ENCODE results near the gene BPGM.
"Not testable (repeated sequence)": the region's sequence is repeated elsewhere in the genome, so short reads cannot be mapped to it uniquely, and the experiment has no call there.

The BPGM gene

GRCh38 chr7:134660961-134661376 is 14.3 kb downstream of the BPGM start:
- H3K27me3 ChIP-seq (ENCODE audit: insufficient read depth, low read length): no peaks in the 10 kb centered on the region

GRCh38 chr7:134662166-134662870 is 15.7 kb downstream of the BPGM start:
- Histone ChIP-seq H3K9me3 (ENCODE audit: low read length) (peaks cover 2% of the 10 kb centered on the region), H3K4me1 (ENCODE audit: insufficient read depth, low read length) (no peaks in the 10 kb centered on the region), H3K36me3 (ENCODE audit: insufficient read depth, low read length) (peaks cover 6% of the 10 kb centered on the region), H3K27me3 (ENCODE audit: insufficient read depth, low read length) (no peaks in the 10 kb centered on the region), H3K4me3 (ENCODE audit: low read length) (no peak overlapping the region), H2AFZ (ENCODE audit: low read depth, low read length) (no peak overlapping the region)

More at GRCh38 chr7:134660961-134661376, 14.3 kb downstream of the BPGM start:
- Histone ChIP-seq H3K9me3 (ENCODE audit: low read length) (peaks cover 2% of the 10 kb centered on the region), H3K36me3 (ENCODE audit: insufficient read depth, low read length) (peaks cover 6% of the 10 kb centered on the region), H3K4me1 (ENCODE audit: insufficient read depth, low read length) (no peaks in the 10 kb centered on the region), H3K4me3 (ENCODE audit: low read length) (no peak overlapping the region), H2AFZ (ENCODE audit: low read depth, low read length) (no peak overlapping the region)

DNA sequence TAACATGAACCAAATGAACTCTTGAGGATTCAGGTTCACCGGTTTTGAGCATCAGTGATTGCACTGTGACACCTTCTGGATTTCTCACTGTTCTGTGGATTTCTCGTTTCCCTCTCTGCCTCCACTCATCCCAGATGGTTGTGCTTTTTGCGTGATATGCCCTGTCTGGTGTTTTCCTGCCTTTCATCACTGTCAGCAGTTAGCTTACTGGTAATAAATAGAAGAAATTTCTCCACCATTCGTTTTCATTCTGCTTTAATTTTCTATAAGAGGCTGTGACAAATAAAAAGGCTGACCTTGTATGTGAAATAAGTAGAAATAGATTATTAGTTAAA is 16.2 kb downstream of the BPGM start:
- Histone ChIP-seq H3K4me1 (ENCODE audit: insufficient read depth, low read length) (no peaks in the 10 kb centered on the region), H3K9me3 (ENCODE audit: low read length) (peaks cover 2% of the 10 kb centered on the region), H2AFZ (ENCODE audit: low read depth, low read length) (no peak overlapping the region), H3K36me3 (ENCODE audit: insufficient read depth, low read length) (peaks cover 6% of the 10 kb centered on the region), H3K4me3 (ENCODE audit: low read length) (no peak overlapping the region), H3K27me3 (ENCODE audit: insufficient read depth, low read length) (no peaks in the 10 kb centered on the region)

DNA sequence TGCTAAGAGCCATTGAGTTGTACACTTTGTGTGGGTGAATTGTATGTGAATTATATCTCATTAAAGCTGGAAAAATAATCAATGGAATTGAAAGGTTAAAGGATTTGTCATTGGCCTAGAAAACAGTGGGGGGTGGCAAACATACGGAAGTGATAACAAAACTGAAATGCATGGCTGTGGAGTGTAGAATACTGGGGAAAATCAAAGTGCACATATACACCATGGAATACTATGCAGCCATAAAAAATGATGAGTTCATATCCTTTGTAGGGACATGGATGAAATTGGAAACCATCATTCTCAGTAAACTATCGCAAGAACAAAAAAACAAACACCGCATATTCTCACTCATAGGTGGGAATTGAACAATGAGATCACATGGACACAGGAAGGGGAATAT is 18.4 kb downstream of the BPGM start:
- H2AFZ ChIP-seq (ENCODE audit: low read depth, low read length); H3K9me3 ChIP-seq (ENCODE audit: low read length); H3K36me3 ChIP-seq (ENCODE audit: insufficient read depth, low read length); H3K27me3 ChIP-seq (ENCODE audit: insufficient read depth, low read length); H3K4me3 ChIP-seq (ENCODE audit: low read length); H3K4me1 ChIP-seq (ENCODE audit: insufficient read depth, low read length): not testable (repeated sequence)

- Histone ChIP-seq H3K9me3 (ENCODE audit: low read length) (no peaks in the 10 kb centered on the region), H3K4me1 (ENCODE audit: insufficient read depth, low read length) (peaks cover 2% of the 10 kb centered on the region), H3K36me3 (ENCODE audit: insufficient read depth, low read length) (no peaks in the 10 kb centered on the region), H3K4me3 (ENCODE audit: low read length) (no peak overlapping the region), H3K27me3 (ENCODE audit: insufficient read depth, low read length) (no peaks in the 10 kb centered on the region), H2AFZ (ENCODE audit: low read depth, low read length) (no peak overlapping the region)
Observed at GRCh38 chr7:134667899-134668298, 21.2 kb downstream of the BPGM start.

DNA sequence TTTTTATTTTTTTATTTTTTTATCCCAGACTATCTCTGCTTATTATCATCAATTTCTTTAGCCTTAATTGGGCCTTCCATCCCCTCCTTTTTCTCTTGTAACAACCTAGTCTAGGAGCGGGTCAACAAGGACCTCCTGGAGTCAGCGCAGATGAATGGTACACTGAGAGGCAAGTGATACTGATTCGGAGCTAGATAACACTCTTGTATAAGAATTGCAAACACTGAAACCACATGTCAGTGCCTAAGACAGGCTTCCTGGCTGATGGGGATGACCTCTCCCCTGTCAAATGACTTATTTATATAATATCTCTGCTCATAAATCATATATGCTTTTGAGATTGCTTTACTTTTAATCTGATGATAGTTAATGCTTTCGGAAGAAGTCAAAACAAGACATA is 22.7 kb downstream of the BPGM start:
- no peak overlapping the region for H3K4me3 ChIP-seq (ENCODE audit: low read length)
- no peaks in the 10 kb centered on the region for H3K27me3 ChIP-seq (ENCODE audit: insufficient read depth, low read length)
- no peak overlapping the region for H2AFZ ChIP-seq (ENCODE audit: low read depth, low read length)
- no peaks in the 10 kb centered on the region for H3K36me3 ChIP-seq (ENCODE audit: insufficient read depth, low read length)
- peaks cover 2% of the 10 kb centered on the region for H3K4me1 ChIP-seq (ENCODE audit: insufficient read depth, low read length)
- H3K9me3 ChIP-seq (ENCODE audit: low read length): peaks cover 2% of the 10 kb centered on the region

- no peak overlapping the region for H3K4me3 ChIP-seq (ENCODE audit: low read length)
Observed at GRCh38 chr7:134669845-134670373, 23.3 kb downstream of the BPGM start.

DNA sequence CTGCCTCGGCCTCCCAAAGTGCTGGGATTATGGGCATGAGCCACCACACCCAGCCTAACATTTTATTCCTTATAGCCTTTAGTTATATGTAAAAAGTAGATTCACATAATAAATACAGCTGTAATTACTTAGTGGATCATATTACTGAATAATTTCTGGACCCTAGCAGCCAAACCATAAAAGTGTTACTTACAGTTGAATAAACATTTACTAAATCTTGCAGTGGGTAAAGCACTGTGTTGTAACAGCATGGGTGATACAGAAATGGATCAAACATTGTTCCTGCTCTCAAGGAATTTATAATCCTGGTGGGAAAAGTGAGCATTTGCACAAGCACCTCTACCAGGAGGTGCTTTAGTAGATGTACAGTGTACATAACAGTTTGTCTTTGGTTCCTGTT is 25.0 kb downstream of the BPGM start:
- peaks cover 2% of the 10 kb centered on the region for H3K4me1 ChIP-seq (ENCODE audit: insufficient read depth, low read length)
- no peak overlapping the region for H3K4me3 ChIP-seq (ENCODE audit: low read length)
- H2AFZ ChIP-seq (ENCODE audit: low read depth, low read length): no peak overlapping the region
- H3K36me3 ChIP-seq (ENCODE audit: insufficient read depth, low read length): no peaks in the 10 kb centered on the region
- peaks cover 2% of the 10 kb centered on the region for H3K9me3 ChIP-seq (ENCODE audit: low read length)
- no peaks in the 10 kb centered on the region for H3K27me3 ChIP-seq (ENCODE audit: insufficient read depth, low read length)

More at GRCh38 chr7:134669845-134670373, 23.3 kb downstream of the BPGM start:
- no peaks in the 10 kb centered on the region for H3K27me3 ChIP-seq (ENCODE audit: insufficient read depth, low read length)
- no peak overlapping the region for H2AFZ ChIP-seq (ENCODE audit: low read depth, low read length)
- H3K36me3 ChIP-seq (ENCODE audit: insufficient read depth, low read length): no peaks in the 10 kb centered on the region
- H3K4me1 ChIP-seq (ENCODE audit: insufficient read depth, low read length): peaks cover 2% of the 10 kb centered on the region
- H3K9me3 ChIP-seq (ENCODE audit: low read length): peaks cover 2% of the 10 kb centered on the region

GRCh38 chr7:134674424-134674823 is 27.8 kb downstream of the BPGM start:
- Histone ChIP-seq H3K4me1 (ENCODE audit: insufficient read depth, low read length) (peaks cover 2% of the 10 kb centered on the region), H3K36me3 (ENCODE audit: insufficient read depth, low read length) (peaks cover 1% of the 10 kb centered on the region), H3K4me3 (ENCODE audit: low read length) (no peak overlapping the region), H2AFZ (ENCODE audit: low read depth, low read length) (no peak overlapping the region), H3K9me3 (ENCODE audit: low read length) (peaks cover 2% of the 10 kb centered on the region), H3K27me3 (ENCODE audit: insufficient read depth, low read length) (no peaks in the 10 kb centered on the region)

GRCh38 chr7:134676743-134677142 is 30.1 kb downstream of the BPGM start:
- Histone ChIP-seq H3K4me3 (ENCODE audit: low read length) (no peak overlapping the region), H3K9me3 (ENCODE audit: low read length) (peaks cover 2% of the 10 kb centered on the region), H3K36me3 (ENCODE audit: insufficient read depth, low read length) (peaks cover 7% of the 10 kb centered on the region), H2AFZ (ENCODE audit: low read depth, low read length) (no peak overlapping the region), H3K27me3 (ENCODE audit: insufficient read depth, low read length) (no peaks in the 10 kb centered on the region), H3K4me1 (ENCODE audit: insufficient read depth, low read length) (no peaks in the 10 kb centered on the region)

- Histone ChIP-seq H3K4me1 (ENCODE audit: insufficient read depth, low read length) (no peaks in the 10 kb centered on the region), H3K36me3 (ENCODE audit: insufficient read depth, low read length) (peaks cover 7% of the 10 kb centered on the region), H3K9me3 (ENCODE audit: low read length) (peaks cover 2% of the 10 kb centered on the region), H2AFZ (ENCODE audit: low read depth, low read length) (no peak overlapping the region), H3K27me3 (ENCODE audit: insufficient read depth, low read length) (no peaks in the 10 kb centered on the region), H3K4me3 (ENCODE audit: low read length) (no peak overlapping the region)
Observed at GRCh38 chr7:134678115-134678514, 31.5 kb downstream of the BPGM start.

DNA sequence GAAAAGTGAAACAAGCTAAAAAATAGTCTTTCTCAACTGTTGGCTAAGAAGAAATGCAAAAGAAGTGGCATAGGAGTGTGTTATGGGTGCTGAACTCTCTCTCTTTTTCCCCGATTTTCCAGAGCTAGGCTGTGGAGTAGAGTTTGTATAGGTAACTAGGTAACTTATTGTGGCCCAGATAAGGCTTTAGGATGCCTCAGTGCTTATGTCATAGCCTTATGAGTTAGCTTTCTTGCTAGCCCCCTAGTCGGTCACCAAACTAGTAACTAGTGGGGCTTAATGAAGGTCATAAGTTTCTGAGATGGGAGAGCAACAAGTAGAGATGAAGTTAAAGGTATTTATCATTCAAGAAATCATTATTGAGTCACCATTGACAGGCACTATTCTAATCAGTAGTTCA is 32.4 kb downstream of the BPGM start:
- H3K4me1 ChIP-seq (ENCODE audit: insufficient read depth, low read length): no peaks in the 10 kb centered on the region
- no peaks in the 10 kb centered on the region for H3K9me3 ChIP-seq (ENCODE audit: low read length)
- H3K27me3 ChIP-seq (ENCODE audit: insufficient read depth, low read length): no peaks in the 10 kb centered on the region
- no peak overlapping the region for H3K4me3 ChIP-seq (ENCODE audit: low read length)
- H2AFZ ChIP-seq (ENCODE audit: low read depth, low read length): no peak overlapping the region
- H3K36me3 ChIP-seq (ENCODE audit: insufficient read depth, low read length): peaks cover 7% of the 10 kb centered on the region

DNA sequence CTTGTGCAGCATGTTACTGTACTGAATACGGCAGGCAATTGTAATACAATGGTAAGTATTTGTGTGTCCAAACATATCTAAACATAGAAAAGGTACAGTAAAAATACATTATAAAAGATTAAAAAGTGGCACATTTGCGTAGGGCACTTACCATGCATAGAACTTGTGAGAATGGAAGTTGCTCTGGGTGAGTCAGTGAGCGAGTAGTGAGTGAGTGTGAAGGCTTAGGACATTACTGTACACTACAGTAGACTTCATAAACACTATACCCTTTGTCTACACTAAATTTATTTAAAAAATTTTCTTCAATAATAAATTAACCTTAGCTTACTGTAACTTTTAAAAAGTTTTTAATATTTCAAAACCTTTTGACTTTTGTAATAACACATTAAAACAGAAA is 37.5 kb downstream of the BPGM start:
- no peak overlapping the region for H2AFZ ChIP-seq (ENCODE audit: low read depth, low read length)
- H3K36me3 ChIP-seq (ENCODE audit: insufficient read depth, low read length): peaks cover 7% of the 10 kb centered on the region
- H3K27me3 ChIP-seq (ENCODE audit: insufficient read depth, low read length): no peaks in the 10 kb centered on the region
- H3K4me1 ChIP-seq (ENCODE audit: insufficient read depth, low read length): peaks cover 4% of the 10 kb centered on the region
- H3K4me3 ChIP-seq (ENCODE audit: low read length): no peak overlapping the region
- H3K9me3 ChIP-seq (ENCODE audit: low read length): no peaks in the 10 kb centered on the region

GRCh38 chr7:134685250-134685649 is 38.6 kb downstream of the BPGM start:
- Histone ChIP-seq H3K27me3 (ENCODE audit: insufficient read depth, low read length) (no peaks in the 10 kb centered on the region), H3K4me1 (ENCODE audit: insufficient read depth, low read length) (peaks cover 4% of the 10 kb centered on the region), H3K36me3 (ENCODE audit: insufficient read depth, low read length) (no peaks in the 10 kb centered on the region), H3K9me3 (ENCODE audit: low read length) (no peaks in the 10 kb centered on the region), H3K4me3 (ENCODE audit: low read length) (no peak overlapping the region), H2AFZ (ENCODE audit: low read depth, low read length) (no peak overlapping the region)
